HG03135 (cell line): ENCODE data around the gene RPP25.
"Not testable (repeated sequence)": the region's sequence is repeated elsewhere in the genome, so short reads cannot be mapped to it uniquely, and the experiment has no call there.

Experiments
- ATAC-seq: cut with Tn5 transposase; IDR thresholded peaks from one replicate; pipeline ENCODE4 v1.9.1; 2021; ENCODE audit warnings: mild to moderate bottlenecking, moderate library complexity; ENCODE audit not compliant: unreplicated experiment

The RPP25 gene

DNA sequence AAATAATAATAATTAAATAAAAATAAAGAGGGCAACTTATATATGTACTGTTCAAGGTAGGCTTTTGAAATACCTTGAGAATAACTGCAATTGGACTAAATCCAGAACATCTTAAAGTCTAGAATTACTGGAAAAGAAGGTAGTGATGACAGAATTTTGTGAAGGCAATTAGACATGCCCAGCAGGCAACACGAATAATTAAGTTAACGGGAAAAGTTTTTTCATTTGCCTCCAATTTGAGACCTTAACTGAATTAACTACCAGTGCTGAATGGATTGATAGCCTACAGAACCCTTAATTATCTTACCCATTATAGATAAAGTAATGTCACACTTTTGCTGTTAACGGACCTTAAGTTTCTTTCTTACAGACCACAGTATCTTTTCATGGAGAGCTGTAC lies 32.0 kb downstream of the RPP25 start:
- ATAC-seq = no peak

DNA sequence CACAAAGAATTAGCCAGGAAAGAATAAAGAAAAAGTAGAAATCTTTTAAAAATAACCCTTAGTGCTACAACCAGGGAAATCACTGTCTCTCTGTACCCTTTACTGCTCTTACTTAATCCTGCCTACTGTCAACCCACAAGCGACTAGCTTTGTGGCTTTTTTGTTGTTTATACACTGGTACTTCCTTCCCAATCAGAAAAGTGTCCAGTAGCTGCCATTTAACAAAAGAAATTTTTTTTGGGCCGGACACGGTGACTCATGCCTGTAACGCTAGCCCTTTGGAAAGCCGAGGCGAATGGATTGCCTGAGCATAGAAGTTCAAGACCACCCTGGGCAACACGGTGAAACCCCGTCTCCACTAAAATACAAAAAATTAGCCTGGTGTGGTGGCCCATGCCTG lies 36.1 kb downstream of the RPP25 start:
- ATAC-seq = no peak

DNA sequence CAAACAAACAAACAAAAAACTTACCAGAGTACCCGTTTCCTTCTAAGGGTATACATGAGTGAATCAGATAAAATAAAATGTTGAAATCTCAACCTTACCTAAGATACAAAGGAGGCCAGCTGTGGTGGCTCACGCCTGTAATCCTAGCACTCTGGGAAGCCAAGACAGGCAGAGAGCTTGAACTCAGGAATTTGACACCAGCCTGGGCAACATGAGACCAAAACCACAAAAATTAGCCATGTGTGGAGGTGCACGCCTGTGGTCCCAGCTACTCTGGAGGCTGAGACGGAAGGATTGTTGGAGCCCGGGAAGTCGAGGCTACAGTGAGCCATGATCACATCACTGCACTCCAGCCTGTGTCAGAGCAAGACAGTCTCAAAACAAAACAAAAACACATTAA lies 38.9 kb downstream of the RPP25 start:
- ATAC-seq = no peak

DNA sequence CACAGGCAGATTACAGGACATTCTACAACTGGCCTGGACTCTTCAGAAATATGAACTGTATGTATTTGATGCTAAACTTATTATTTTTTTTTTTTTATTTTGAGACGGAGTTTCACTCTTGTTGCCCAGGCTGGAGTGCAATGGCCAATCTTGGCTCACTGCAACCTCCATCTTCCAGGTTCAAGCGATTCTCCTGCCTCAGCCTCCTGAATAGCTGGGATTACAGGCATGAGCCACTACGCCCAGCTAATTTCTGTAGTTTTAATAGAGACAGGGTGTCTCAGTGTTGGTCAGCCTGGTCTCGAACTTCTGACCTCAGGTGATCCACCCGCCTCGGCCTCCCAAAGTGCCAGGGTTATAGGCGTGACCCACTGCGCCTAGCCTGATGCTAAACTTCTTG lies 42.8 kb downstream of the RPP25 start:
- not testable (repeated sequence) for ATAC-seq

DNA sequence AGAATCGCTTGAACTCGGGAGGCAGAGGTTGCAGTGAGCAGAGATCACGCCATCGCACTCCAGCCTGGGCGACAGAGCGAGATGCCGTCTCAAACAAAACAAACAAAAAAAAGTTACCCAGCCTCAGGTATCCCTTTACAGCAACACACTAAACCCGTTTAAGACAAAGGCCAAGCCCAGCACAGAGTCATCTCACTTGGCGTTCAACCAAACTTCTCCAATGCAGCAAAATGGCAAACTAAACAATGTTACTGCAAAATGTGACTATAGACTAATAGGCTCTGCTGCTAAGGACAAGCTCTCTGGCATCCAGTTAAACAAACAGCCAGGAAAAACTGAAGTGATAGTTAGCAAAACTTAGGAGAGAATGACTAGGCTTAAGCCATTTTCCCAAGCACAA lies 43.5 kb downstream of the RPP25 start:
- no peak for ATAC-seq

DNA sequence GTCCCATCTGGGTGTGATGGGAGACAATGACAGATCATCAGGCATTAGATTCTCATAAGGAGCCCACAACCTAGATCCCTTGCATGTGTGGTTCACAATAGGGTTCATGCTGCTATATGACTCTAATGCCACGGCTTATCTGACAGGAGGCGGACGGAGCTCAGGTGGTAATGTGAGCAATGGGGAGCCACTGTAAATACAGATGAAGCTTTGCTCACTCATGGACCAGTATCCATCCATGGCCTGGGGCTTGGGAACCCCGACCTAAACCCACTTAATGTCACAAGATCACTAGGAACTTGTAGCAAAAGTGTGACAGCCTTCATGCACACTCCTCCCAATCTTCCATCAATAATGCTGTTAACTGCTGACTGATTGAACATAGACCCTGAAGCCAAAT lies 47.9 kb downstream of the RPP25 start:
- ATAC-seq = no peak

DNA sequence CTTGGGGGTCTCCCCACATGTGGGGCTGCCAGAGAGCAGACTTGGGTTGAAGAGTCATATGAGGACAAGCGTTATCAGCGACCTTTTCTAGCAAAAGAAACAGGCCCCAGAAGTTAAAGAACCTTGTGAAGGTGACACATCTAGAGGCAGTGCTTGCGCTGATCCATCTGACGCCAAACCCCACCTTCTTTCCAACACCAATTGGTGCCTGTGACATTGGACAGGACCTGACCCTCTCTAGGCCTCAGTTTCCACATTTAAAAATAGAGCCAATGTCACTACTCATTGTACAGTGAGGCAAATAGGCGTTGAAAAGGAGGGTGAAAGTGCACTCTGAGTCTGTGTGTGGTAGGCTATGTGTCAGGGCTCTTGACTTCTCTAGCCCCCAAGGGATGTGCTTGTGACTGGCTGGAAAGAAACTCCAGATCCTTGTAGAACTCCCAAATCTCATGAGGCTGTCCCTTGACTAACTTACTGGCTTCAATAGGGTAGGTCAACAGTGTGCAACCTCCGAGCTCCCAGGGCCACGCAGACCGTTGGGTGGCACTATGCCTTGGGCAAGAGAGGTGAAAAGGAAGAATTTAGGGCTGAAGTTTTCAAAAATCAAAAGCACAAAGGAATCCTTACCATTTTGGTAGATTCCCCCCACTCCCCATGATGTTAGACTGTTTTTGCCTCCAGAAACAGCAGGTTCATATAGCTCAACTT lies 49.3 kb downstream of the RPP25 start:
- ATAC-seq = no peak

DNA sequence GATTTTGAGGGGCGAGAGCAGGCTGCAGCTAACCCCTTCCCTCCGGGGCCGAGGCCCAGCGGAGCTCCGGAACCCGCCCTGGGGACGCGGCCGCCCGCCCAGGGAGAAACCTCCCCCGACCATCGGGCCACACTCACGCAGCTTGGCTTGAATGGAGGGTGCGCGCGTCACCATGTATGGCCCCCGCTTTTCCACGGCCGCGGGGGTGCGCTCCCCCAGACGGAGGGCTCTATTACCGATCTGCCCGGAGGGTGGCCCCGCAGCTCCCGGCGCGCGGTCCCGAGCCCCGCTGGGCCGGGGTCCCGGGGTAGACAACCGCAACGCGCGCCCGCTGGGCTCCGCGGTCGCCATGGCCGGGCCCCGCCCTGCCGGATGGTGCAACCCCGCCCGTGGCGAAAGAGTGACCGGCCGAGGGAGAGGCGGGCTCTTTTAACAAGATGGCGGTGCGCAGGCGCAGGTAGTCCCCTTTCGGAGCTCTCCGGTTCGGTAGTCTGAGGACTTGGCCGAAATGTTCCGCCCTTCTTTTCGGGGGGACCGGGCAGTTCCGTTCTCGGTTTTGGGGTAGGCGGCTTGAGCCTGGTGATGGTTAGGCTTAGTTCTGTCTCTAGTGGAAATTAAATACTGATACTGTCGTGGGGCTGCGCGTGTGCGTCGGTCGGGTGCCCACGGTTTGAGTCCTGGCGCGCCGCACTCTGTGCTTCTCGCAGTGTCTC lies 50.0 kb downstream of the RPP25 start, which contains the start of gene FAM219B:
FAM219B (minus strand) TSS at position 402 of the 713 bp plus-strand sequence; CDS start at position 351, 51 bp downstream.
- peak; percentile 81 for ATAC-seq

DNA sequence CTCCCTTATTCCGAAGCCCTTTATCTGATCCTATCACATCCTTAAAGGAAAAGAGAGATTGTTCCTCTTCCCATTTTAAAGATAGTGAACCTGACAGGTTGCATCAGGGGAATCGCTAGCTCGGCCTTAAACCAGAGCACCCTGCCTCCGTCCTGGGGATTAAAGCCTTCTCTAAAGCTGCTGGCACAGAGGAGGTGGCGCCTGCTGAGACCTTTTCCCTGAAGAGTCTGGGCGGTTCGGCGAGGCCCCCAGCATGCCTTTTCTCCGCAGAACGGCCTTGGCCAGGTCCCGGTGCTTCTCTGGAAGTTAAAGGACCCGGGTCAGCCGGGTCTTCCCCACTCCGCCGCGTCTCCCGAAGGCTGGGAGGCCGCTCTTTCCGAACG lies 50.5 kb downstream of the RPP25 start:
- ATAC-seq = peak; percentile 19
